Activated CD8-positive, alpha-beta memory T cell treated with anti-CD3 and anti-CD28 coated beads for 4 hours (primary cell): ENCODE measurements around the gene TAPBPL.
"Not testable (repeated sequence)": the region's sequence is repeated elsewhere in the genome, so short reads cannot be mapped to it uniquely, and the experiment has no call there.

Experiments
- DNase-seq, 2 donors: peaks; one replicate each; pipeline ENCODE4 v3.0.0-alpha.2; 2020; ENCODE audit warnings: low read depth in 2 of 2

TAPBPL gene

DNA sequence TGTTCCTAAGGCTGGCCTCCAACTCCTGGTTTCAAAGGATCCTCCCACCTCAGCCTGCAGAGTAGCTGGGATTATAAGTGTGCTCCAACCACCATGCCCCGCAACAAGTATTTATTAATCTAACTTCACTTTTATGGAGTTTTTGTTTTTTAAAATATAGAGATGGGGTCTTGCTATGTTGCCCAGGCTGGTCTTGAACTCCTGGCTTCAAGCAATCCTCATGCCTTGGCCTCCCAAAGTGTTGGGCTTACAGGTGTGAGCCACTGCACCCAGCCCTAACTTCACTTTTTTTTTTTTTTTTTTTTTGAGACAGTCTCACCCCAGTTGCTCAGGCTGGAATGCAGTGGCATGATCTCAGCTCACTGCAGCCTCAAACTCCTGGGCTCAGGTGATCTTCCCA is 38.8 kb downstream of the TAPBPL start:
- not testable (repeated sequence) for DNase-seq

DNA sequence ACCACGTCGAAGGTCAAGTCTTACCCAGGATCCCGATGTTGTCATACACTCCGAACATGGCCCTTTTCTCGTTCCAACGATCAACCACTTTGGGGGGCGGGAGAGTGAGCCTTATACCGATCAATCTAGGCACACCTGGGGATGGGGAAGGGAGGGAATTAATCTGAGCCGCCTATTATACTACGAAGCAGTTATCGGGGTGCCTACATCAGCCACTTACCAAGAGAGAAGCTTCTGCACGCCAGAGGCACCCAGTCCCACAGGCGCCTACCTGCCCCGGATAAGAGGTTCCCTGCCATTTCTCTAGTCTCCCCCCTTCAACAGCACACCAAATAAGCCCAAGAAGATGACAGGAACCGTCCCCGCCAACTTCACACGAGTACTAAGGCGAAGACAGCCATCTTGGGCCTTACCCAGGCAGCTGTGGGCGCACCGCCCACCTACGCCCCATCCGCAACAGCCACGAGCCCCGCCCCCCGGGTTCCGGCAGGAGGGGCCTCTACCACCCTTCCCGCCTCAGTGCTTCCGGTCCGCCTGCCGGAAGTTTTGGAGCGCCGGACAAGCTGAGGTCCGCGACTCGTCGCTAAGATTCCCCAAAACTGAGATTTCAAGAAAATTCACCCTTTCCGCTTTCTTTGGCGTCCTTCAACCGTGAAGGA is 41.1 kb downstream of the TAPBPL start, which contains the start of gene MRPL51:
Gene MRPL51, minus strand, starts transcription at position 425 of the 659 bp plus-strand sequence. Its CDS starts 126 bp downstream, at position 299.
- peak; percentile 87 to 95 for DNase-seq

GRCh38 chr12:6493497-6494257 is 41.8 kb downstream of the TAPBPL start, which contains the start of gene NCAPD2:
Gene NCAPD2 (plus strand): TSS chr12:6494102. CDS start chr12:6495099, 997 bp downstream.
- peak; percentile 85 to 93 for DNase-seq

GRCh38 chr12:6494258-6494743 is 42.5 kb downstream of the TAPBPL start:
- no peak for DNase-seq

- DNase-seq = no peak
Measured at GRCh38 chr12:6494968-6495367, 43.1 kb downstream of the TAPBPL start.

- not testable (repeated sequence) for DNase-seq
Measured at GRCh38 chr12:6497291-6497690, 45.4 kb downstream of the TAPBPL start.

GRCh38 chr12:6500466-6500865 is 48.6 kb downstream of the TAPBPL start:
- no peak for DNase-seq

DNA sequence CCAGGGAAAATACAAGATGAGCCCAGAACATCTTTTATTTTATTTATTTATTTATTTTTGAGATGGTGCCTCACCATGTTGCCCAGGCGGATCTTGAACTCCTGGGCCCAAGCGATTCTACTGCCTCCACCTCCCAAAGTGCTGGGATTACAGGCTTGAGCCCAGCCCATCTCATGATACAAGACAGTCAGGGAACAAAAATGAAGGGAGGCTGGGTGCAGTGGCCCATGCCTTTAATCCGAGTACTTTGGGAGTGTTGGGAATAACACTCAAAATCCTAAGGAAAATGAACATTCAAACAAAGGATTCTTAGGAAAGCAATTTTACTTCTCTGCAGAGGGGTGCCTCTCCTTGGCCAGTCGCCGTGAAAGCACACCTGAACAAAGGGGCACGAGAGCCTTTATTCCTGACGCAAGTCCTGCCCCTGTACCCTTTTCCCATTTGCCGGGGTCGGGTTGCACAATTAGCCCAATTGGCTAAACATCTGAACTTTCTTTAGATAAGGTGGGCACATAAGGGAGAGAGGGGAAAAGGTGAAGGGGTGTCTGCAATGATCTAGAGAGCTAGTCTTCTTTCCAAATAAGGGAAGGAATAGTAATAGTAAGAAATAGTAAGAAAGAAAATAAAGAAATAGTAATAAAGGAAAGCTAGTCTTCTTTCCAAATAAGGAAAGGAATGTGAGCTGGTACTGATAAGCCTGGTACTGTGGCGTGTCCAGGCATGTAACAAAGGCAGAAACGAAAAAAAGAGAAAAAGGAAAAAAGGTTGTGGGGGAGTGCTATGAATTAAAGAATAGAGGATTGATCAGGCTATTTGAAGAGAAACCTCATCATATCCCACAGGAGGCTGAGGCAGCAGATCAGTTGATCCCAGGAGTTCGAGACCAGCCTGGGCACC is 55.5 kb downstream of the TAPBPL start:
- no peak for DNase-seq

GRCh38 chr12:6508087-6508486 is 56.2 kb downstream of the TAPBPL start:
- DNase-seq = no peak
